WTC11 (cell line): ENCODE data around the gene OR2A2. TPM values are rescaled to one million over a fixed set of nuclear protein-coding genes. Genes with fewer than 3 reads are reported as not detected.

ENCODE experiments used
- ATAC-seq: fragments of 200-7000 bp; cut with Tn5 transposase; 2 replicates; pipeline ENCODE4 v1.10.0; 2021; ENCODE audit warnings: mild to moderate bottlenecking, moderate library complexity
- CTCF ChIA-PET: fragments of 300-600 bp; sonication (Branson Sonifier 250); formaldehyde crosslinking; loops from one replicate; lab custom pipeline; 2021; ENCODE audit warnings: antibody characterized with exemption; lab: Charles Lee
- POLR2A ChIA-PET: fragments of 350-600 bp; sonication (Branson Sonifier 250); formaldehyde crosslinking; loops from one replicate; lab custom pipeline; 2021; ENCODE audit warnings: antibody characterized with exemption; lab: Charles Lee
- DNase-seq: peaks from one replicate; pipeline ENCODE4 v3.0.0; 2021; ENCODE audit warnings: low spot score
- H3K27ac Mint-ChIP-seq: 2 replicates; pipeline ENCODE4 v1.8.0; 2021; ENCODE audit warnings: mixed read lengths
- H3K27me3 Mint-ChIP-seq: 2 replicates; pipeline ENCODE4 v1.8.0; 2021; ENCODE audit warnings: low read depth, mild to moderate bottlenecking, moderate library complexity, mixed read lengths
- H3K36me3 Mint-ChIP-seq: 2 replicates; pipeline ENCODE4 v1.8.0; 2021; ENCODE audit warnings: mixed read lengths
- H3K4me1 Mint-ChIP-seq: 2 replicates; pipeline ENCODE4 v1.8.0; 2022; ENCODE audit warnings: mixed read lengths
- H3K4me3 Mint-ChIP-seq: 2 replicates; pipeline ENCODE4 v1.8.0; 2021; ENCODE audit warnings: mild to moderate bottlenecking, moderate library complexity, mixed read lengths
- H3K9me3 Mint-ChIP-seq: 2 replicates; pipeline ENCODE4 v1.8.0; 2021; ENCODE audit warnings: mixed read lengths
- ATF1 ChIP-seq: sonication (generic); formaldehyde crosslinking; IDR thresholded peaks from 2 replicates; pipeline ENCODE4 v1.8.1; 2023; ENCODE audit warnings: mild to moderate bottlenecking, moderate library complexity, missing genetic modification reagents
- CREB1 ChIP-seq: sonication (generic); formaldehyde crosslinking; IDR thresholded peaks from 2 replicates; pipeline ENCODE4 v1.8.0; 2023; ENCODE audit warnings: mild to moderate bottlenecking, missing genetic modification reagents
- FOXJ3 ChIP-seq: sonication (generic); formaldehyde crosslinking; IDR thresholded peaks from 2 replicates; pipeline ENCODE4 v1.9.0; 2021; ENCODE audit warnings: missing genetic modification reagents, mild to moderate bottlenecking, borderline replicate concordance
- FOXP1 ChIP-seq: sonication (generic); formaldehyde crosslinking; IDR thresholded peaks from 2 replicates; pipeline ENCODE4 v1.8.0; 2022; ENCODE audit warnings: missing genetic modification reagents, mild to moderate bottlenecking, moderate library complexity, borderline replicate concordance
- KAT7 ChIP-seq: sonication (generic); formaldehyde crosslinking; IDR thresholded peaks from 2 replicates; pipeline ENCODE4 v1.8.1; 2023; ENCODE audit warnings: missing genetic modification reagents, mild to moderate bottlenecking, borderline replicate concordance
- NFATC4 ChIP-seq: fragments of 250-450 bp; sonication (Bioruptor Pico); IDR thresholded peaks from 2 replicates; pipeline ENCODE4 v1.9.0; 2021; ENCODE audit warnings: mild to moderate bottlenecking
- NFYB ChIP-seq: sonication (generic); formaldehyde crosslinking; conservative IDR thresholded peaks from 2 replicates; pipeline ENCODE4 v1.8.0; 2022; ENCODE audit warnings: low read depth, missing genetic modification reagents
- SP1 ChIP-seq: sonication (generic); formaldehyde crosslinking; conservative IDR thresholded peaks from 2 replicates; pipeline ENCODE4 v1.8.1; 2022; ENCODE audit warnings: missing genetic modification reagents
- ZNF232 ChIP-seq: sonication (generic); formaldehyde crosslinking; IDR thresholded peaks from 2 replicates; pipeline ENCODE4 v1.8.0; 2022; ENCODE audit warnings: mild to moderate bottlenecking, missing genetic modification reagents
- ZNF396 ChIP-seq: fragments of 250-450 bp; sonication (Bioruptor Pico); IDR thresholded peaks from 2 replicates; pipeline ENCODE4 v1.8.0; 2021; ENCODE audit warnings: mild to moderate bottlenecking, moderate library complexity, borderline replicate concordance
- ZNF532 ChIP-seq: fragments of 250-450 bp; sonication (Bioruptor Pico); IDR thresholded peaks from 2 replicates; pipeline ENCODE4 v1.9.0; 2021; ENCODE audit warnings: mild to moderate bottlenecking, borderline replicate concordance
- ZSCAN18 ChIP-seq: fragments of 250-450 bp; sonication (Bioruptor Pico); IDR thresholded peaks from 2 replicates; pipeline ENCODE4 v2.1.2; 2022; ENCODE audit warnings: mild to moderate bottlenecking, moderate library complexity
- total RNA-seq: library from RNA; stranded (reverse); gene quantifications from 3 replicates; pipeline ENCODE4 v1.2.3, GENCODE V29; 2021
- TF ChIP-seq, protein P1 (sequence below): fragments of 250-450 bp; sonication (Bioruptor Pico); IDR thresholded peaks from 2 replicates; pipeline ENCODE4 v1.9.0; 2021; ENCODE audit warnings: moderate library complexity, mild to moderate bottlenecking, inconsistent platforms, borderline replicate concordance
- TF ChIP-seq, protein P2 (sequence below): sonication (generic); formaldehyde crosslinking; IDR thresholded peaks from 2 replicates; pipeline ENCODE4 v1.8.0; 2022; ENCODE audit warnings: missing genetic modification reagents
- TF ChIP-seq, protein P3 (sequence below): sonication (generic); formaldehyde crosslinking; IDR thresholded peaks from 2 replicates; pipeline ENCODE4 v1.8.1; 2022; ENCODE audit warnings: mild to moderate bottlenecking, missing genetic modification reagents, moderate library complexity, borderline replicate concordance

The OR2A2 gene
- total RNA-seq, 1 experiment from 2014 or later: not detected

- Mint-ChIP-seq H3K9me3 (peaks cover 6% of the 10 kb centered on the region), H3K4me1 (no peaks in the 10 kb centered on the region), H3K27ac (no peak overlapping the region), H3K27me3 (no peaks in the 10 kb centered on the region), H3K36me3 (peaks cover 4% of the 10 kb centered on the region), H3K4me3 (no peak overlapping the region)
- ATAC-seq: peak; percentile 84
- ChIA-PET CTCF (interaction anchor here (0.6 to 1.8 kb wide), 2 partner anchors 10 to 558 kb away, joined by 4 to 8 read pairs; no protein-coding TSS in a partner anchor), POLR2A (no interaction called here)
- no peak for TF ChIP-seq FOXJ3 (CRISPR knock-in tag)
- TF ChIP-seq, protein P1, sequence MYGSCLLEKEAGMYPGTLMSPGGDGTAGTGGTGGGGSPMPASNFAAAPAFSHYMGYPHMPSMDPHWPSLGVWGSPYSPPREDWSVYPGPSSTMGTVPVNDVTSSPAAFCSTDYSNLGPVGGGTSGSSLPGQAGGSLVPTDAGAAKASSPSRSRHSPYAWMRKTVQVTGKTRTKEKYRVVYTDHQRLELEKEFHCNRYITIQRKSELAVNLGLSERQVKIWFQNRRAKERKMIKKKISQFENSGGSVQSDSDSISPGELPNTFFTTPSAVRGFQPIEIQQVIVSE (CRISPR knock-in tag): no peak
- TF ChIP-seq KAT7 (CRISPR knock-in tag): no peak
- TF ChIP-seq, protein P2, sequence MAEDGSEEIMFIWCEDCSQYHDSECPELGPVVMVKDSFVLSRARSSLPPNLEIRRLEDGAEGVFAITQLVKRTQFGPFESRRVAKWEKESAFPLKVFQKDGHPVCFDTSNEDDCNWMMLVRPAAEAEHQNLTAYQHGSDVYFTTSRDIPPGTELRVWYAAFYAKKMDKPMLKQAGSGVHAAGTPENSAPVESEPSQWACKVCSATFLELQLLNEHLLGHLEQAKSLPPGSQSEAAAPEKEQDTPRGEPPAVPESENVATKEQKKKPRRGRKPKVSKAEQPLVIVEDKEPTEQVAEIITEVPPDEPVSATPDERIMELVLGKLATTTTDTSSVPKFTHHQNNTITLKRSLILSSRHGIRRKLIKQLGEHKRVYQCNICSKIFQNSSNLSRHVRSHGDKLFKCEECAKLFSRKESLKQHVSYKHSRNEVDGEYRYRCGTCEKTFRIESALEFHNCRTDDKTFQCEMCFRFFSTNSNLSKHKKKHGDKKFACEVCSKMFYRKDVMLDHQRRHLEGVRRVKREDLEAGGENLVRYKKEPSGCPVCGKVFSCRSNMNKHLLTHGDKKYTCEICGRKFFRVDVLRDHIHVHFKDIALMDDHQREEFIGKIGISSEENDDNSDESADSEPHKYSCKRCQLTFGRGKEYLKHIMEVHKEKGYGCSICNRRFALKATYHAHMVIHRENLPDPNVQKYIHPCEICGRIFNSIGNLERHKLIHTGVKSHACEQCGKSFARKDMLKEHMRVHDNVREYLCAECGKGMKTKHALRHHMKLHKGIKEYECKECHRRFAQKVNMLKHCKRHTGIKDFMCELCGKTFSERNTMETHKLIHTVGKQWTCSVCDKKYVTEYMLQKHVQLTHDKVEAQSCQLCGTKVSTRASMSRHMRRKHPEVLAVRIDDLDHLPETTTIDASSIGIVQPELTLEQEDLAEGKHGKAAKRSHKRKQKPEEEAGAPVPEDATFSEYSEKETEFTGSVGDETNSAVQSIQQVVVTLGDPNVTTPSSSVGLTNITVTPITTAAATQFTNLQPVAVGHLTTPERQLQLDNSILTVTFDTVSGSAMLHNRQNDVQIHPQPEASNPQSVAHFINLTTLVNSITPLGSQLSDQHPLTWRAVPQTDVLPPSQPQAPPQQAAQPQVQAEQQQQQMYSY: no peak
- no peak for TF ChIP-seq CREB1 (CRISPR knock-in tag)
- no peak for DNase-seq
These were observed 9.0 kb downstream of the OR2A2 start for GRCh38 chr7:144118341-144118740.

DNA sequence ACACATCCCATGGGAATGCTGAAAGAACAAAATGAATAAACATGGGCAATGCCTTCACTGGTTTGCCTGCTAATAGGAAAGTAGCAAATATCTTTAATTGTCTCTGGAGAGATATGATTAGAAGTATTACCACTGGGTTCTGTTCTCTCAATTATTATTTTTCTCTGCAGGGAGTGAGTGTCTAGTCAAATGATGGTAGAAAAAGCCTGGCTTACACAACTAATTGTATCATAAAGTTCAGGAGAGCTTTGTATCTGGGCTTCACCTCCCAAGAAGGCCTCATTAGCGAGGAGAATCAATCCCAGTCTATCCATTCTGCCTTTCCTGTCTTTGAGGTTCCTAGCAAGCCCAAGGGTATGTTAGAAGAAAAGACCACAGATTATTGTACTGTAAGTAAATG, 13.5 kb downstream of the OR2A2 start, which contains the start of gene OR2A14:
OR2A14 (plus strand) TSS at position 301 of the 400 bp plus-strand sequence. CDS start 5,937 bp downstream, outside the sequence.
- Mint-ChIP-seq H3K4me3 (no peak within 1 kb of the TSS), H3K27ac (no peak within 1 kb of the TSS), H3K27me3 (no peaks in the 10 kb centered on the region), H3K4me1 (no peaks in the 10 kb centered on the region), H3K36me3 (peaks cover 4% of the 10 kb centered on the region), H3K9me3 (peaks cover 6% of the 10 kb centered on the region)
- DNase-seq: no peak
- TF ChIP-seq ZNF532 (CRISPR knock-in tag): no peak
- TF ChIP-seq, protein P3, sequence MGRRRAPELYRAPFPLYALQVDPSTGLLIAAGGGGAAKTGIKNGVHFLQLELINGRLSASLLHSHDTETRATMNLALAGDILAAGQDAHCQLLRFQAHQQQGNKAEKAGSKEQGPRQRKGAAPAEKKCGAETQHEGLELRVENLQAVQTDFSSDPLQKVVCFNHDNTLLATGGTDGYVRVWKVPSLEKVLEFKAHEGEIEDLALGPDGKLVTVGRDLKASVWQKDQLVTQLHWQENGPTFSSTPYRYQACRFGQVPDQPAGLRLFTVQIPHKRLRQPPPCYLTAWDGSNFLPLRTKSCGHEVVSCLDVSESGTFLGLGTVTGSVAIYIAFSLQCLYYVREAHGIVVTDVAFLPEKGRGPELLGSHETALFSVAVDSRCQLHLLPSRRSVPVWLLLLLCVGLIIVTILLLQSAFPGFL: no peak
- no peak for TF ChIP-seq SP1 (CRISPR knock-in tag)
- TF ChIP-seq ZNF396 (CRISPR knock-in tag): no peak
- no peak for TF ChIP-seq ZNF232
- no peak for TF ChIP-seq NFATC4 (CRISPR knock-in tag)
- no peak for TF ChIP-seq FOXP1 (CRISPR knock-in tag)
- no peak for TF ChIP-seq NFYB (CRISPR knock-in tag)
- no peak for TF ChIP-seq ZSCAN18 (CRISPR knock-in tag)
- no peak for TF ChIP-seq ATF1 (CRISPR knock-in tag)
- no peak for ATAC-seq
- POLR2A ChIA-PET: no interaction called here
- CTCF ChIA-PET: no interaction called here
